ENCODE measurements around the gene CCDC91. TPM values are rescaled to one million over a fixed set of nuclear protein-coding genes. Genes with fewer than 3 reads are reported as not detected.

CCDC91 gene
- total and polyA plus RNA-seq, 2 experiments from 2014 or later, result 13.9 to 25.5 TPM

- Histone ChIP-seq H3K4me1 (ENCODE audit: low read depth) (no peaks in the 10 kb centered on the region), H3K4me3 (no peak overlapping the region), H3K9me3 (ENCODE audit: low read depth) (no peaks in the 10 kb centered on the region), H3K27ac (no peak overlapping the region), H3K36me3 (no peaks in the 10 kb centered on the region), H3K27me3 (no peaks in the 10 kb centered on the region)
- no peak for TF ChIP-seq CTCF (IDR thresholded peaks at IDR 0.05; ENCODE audit: low read depth, low read length)
- DNase-seq (ENCODE audit: low read depth in 1 of 2, low spot score in 1 of 2), result no peak
Measured at GRCh38 chr12:28278960-28279359, 88.7 kb downstream of the CCDC91 start.

- no peak for DNase-seq (ENCODE audit: low read depth in 1 of 2, low spot score in 1 of 2)
- no peaks in the 10 kb centered on the region for H3K4me1 ChIP-seq (ENCODE audit: low read depth)
- TF ChIP-seq CTCF (IDR thresholded peaks at IDR 0.05; ENCODE audit: low read depth, low read length), result no peak
- H3K27me3 ChIP-seq, result no peaks in the 10 kb centered on the region
- no peak overlapping the region for H3K27ac ChIP-seq
- H3K36me3 ChIP-seq, result no peaks in the 10 kb centered on the region
- H3K4me3 ChIP-seq, result no peak overlapping the region
- no peaks in the 10 kb centered on the region for H3K9me3 ChIP-seq (ENCODE audit: low read depth)
Measured at GRCh38 chr12:28286352-28286751, 96.1 kb downstream of the CCDC91 start.

- no peak for TF ChIP-seq CTCF (IDR thresholded peaks at IDR 0.05; ENCODE audit: low read depth, low read length)
- H3K27me3 ChIP-seq, result no peaks in the 10 kb centered on the region
- no peak for DNase-seq (ENCODE audit: low read depth in 1 of 2, low spot score in 1 of 2)
- H3K4me1 ChIP-seq (ENCODE audit: low read depth), result no peaks in the 10 kb centered on the region
- H3K4me3 ChIP-seq, result no peak overlapping the region
- H3K27ac ChIP-seq, result no peak overlapping the region
- no peaks in the 10 kb centered on the region for H3K9me3 ChIP-seq (ENCODE audit: low read depth)
- no peaks in the 10 kb centered on the region for H3K36me3 ChIP-seq
Measured at GRCh38 chr12:28290262-28290661, 100.0 kb downstream of the CCDC91 start.

GRCh38 chr12:28292699-28293098 lies 102.4 kb downstream of the CCDC91 start:
- H3K36me3 ChIP-seq, result no peaks in the 10 kb centered on the region
- no peaks in the 10 kb centered on the region for H3K9me3 ChIP-seq (ENCODE audit: low read depth)
- TF ChIP-seq CTCF (IDR thresholded peaks at IDR 0.05; ENCODE audit: low read depth, low read length), result no peak
- no peaks in the 10 kb centered on the region for H3K27me3 ChIP-seq
- no peak overlapping the region for H3K4me3 ChIP-seq
- H3K4me1 ChIP-seq (ENCODE audit: low read depth), result no peaks in the 10 kb centered on the region
- H3K27ac ChIP-seq, result no peak overlapping the region
- DNase-seq (ENCODE audit: low read depth in 1 of 2, low spot score in 1 of 2), result no peak

- H3K4me3 ChIP-seq, result no peak overlapping the region
- H3K27me3 ChIP-seq, result no peaks in the 10 kb centered on the region
- H3K4me1 ChIP-seq (ENCODE audit: low read depth), result no peaks in the 10 kb centered on the region
- TF ChIP-seq CTCF (IDR thresholded peaks at IDR 0.05; ENCODE audit: low read depth, low read length), result no peak
- no peaks in the 10 kb centered on the region for H3K36me3 ChIP-seq
- DNase-seq (ENCODE audit: low read depth in 1 of 2, low spot score in 1 of 2), result no peak
- no peak overlapping the region for H3K27ac ChIP-seq
- H3K9me3 ChIP-seq (ENCODE audit: low read depth), result no peaks in the 10 kb centered on the region
Measured at GRCh38 chr12:28294300-28294699, 104.0 kb downstream of the CCDC91 start.

GRCh38 chr12:28296287-28296686 lies 106.0 kb downstream of the CCDC91 start:
- Histone ChIP-seq H3K27me3 (no peaks in the 10 kb centered on the region), H3K36me3 (no peaks in the 10 kb centered on the region), H3K9me3 (ENCODE audit: low read depth) (no peaks in the 10 kb centered on the region), H3K4me3 (no peak overlapping the region), H3K4me1 (ENCODE audit: low read depth) (no peaks in the 10 kb centered on the region), H3K27ac (no peak overlapping the region)
- no peak for TF ChIP-seq CTCF (IDR thresholded peaks at IDR 0.05; ENCODE audit: low read depth, low read length)
- DNase-seq (ENCODE audit: low read depth in 1 of 2, low spot score in 1 of 2), result no peak
